OCI-LY7 (cell line): ENCODE data around the gene CBFA2T2. TPM values are rescaled to one million over a fixed set of nuclear protein-coding genes. Genes with fewer than 3 reads are reported as not detected.

Experiments used
- BruUV-seq: library from RNA; stranded (reverse); fragments of 400-500 nt; replicated peaks from 2 replicates; lab custom pipeline; 2021; lab: Mats Ljungman, UMichigan
- CTCF ChIA-PET: fragments of 300-600 bp; sonication (Branson Sonifier 250); formaldehyde crosslinking; loops from one replicate; lab custom pipeline; 2022; ENCODE audit warnings: antibody characterized with exemption; ENCODE audit not compliant: unreplicated experiment; lab: Charles Lee
- POLR2A ChIA-PET: fragments of 300-600 bp; sonication (Branson Sonifier 250); formaldehyde crosslinking; loops from one replicate; lab custom pipeline; 2022; ENCODE audit warnings: antibody characterized with exemption; lab: Charles Lee
- DNase-seq: peaks from one replicate; pipeline ENCODE4 v3.0.0-alpha.2; 2015; ENCODE audit warnings: low spot score
- H2AFZ ChIP-seq: fragments of 200-600 bp; sonication (generic), shearing (Covaris generic); 2 replicates; pipeline ENCODE4 v1.6.1; 2014; ENCODE audit warnings: mild to moderate bottlenecking, antibody characterized with exemption, low read length, moderate library complexity
- H3K27ac ChIP-seq: fragments of 200-600 bp; sonication (generic); 2 replicates; pipeline ENCODE4 v1.5.1; 2014; ENCODE audit warnings: mixed run types, low read depth, mild to moderate bottlenecking, moderate library complexity, low read length, inconsistent platforms; ENCODE audit not compliant: poor library complexity, severe bottlenecking
- H3K36me3 ChIP-seq: fragments of 200-600 bp; sonication (generic); 2 replicates; pipeline ENCODE4 v1.6.1; 2014; ENCODE audit warnings: mild to moderate bottlenecking, antibody characterized with exemption, low read length, moderate library complexity, mixed read lengths; ENCODE audit not compliant: insufficient read depth
- H3K4me1 ChIP-seq: fragments of 200-600 bp; sonication (generic); 2 replicates; pipeline ENCODE4 v1.5.1; 2014; ENCODE audit warnings: mild to moderate bottlenecking, low read length; ENCODE audit not compliant: insufficient read depth, poor library complexity, severe bottlenecking
- H3K4me2 ChIP-seq: fragments of 200-600 bp; sonication (generic); 2 replicates; pipeline ENCODE4 v1.6.1; 2014; ENCODE audit warnings: mild to moderate bottlenecking, low read length
- H3K4me3 ChIP-seq: fragments of 200-600 bp; sonication (generic); 2 replicates; pipeline ENCODE4 v1.5.1; 2014; ENCODE audit warnings: mild to moderate bottlenecking, low read depth, low read length; ENCODE audit not compliant: poor library complexity, severe bottlenecking
- H3K79me2 ChIP-seq: fragments of 200-600 bp; sonication (generic); 2 replicates; pipeline ENCODE4 v1.6.1; 2016; ENCODE audit warnings: low read depth, mild to moderate bottlenecking, low read length, moderate library complexity, mixed read lengths; ENCODE audit not compliant: insufficient read depth
- H3K9me2 ChIP-seq: fragments of 200-600 bp; sonication (generic); 2 replicates; pipeline ENCODE4 v1.6.1; 2016; ENCODE audit warnings: mild to moderate bottlenecking, low read length, mixed read lengths; ENCODE audit not compliant: insufficient read depth
- H3K9me3 ChIP-seq: fragments of 200-600 bp; sonication (generic); 2 replicates; pipeline ENCODE4 v1.6.1; 2014; ENCODE audit warnings: mild to moderate bottlenecking, mixed run types, low read length, mixed read lengths
- H4K20me1 ChIP-seq: fragments of 200-600 bp; sonication (generic); 2 replicates; pipeline ENCODE4 v1.6.1; 2014; ENCODE audit warnings: mild to moderate bottlenecking, antibody characterized with exemption, low read length, moderate library complexity, mixed read lengths; ENCODE audit not compliant: insufficient read depth
- CTCF ChIP-seq: fragments of 200-600 bp; sonication (generic); conservative IDR thresholded peaks from 2 replicates; pipeline ENCODE4 v1.5.1; 2014; ENCODE audit warnings: mild to moderate bottlenecking, antibody characterized with exemption, low read length, moderate library complexity, mixed read lengths
- EZH2phosphoT487 ChIP-seq: fragments of 200-600 bp; sonication (generic); IDR thresholded peaks from 2 replicates; pipeline ENCODE4 v1.6.1; 2018; ENCODE audit warnings: low read depth, borderline replicate concordance, mild to moderate bottlenecking, mixed run types, antibody characterized with exemption, low read length, moderate library complexity, mixed read lengths
- intact Hi-C: fragments of 100-400 bp; cut with micrococcal nuclease; formaldehyde crosslinking; loops from one replicate; pipeline ENCODE4 v1.10.0; 2022; ENCODE audit not compliant: unreplicated experiment
- total RNA-seq, 2 experiments: library from RNA; depleted of rRNA in 1 of 2; stranded (reverse); fragments of >200 nt in 1 of 2; shearing (Covaris generic) in 1 of 2; gene quantifications; 2 replicates each; pipeline ENCODE4 v1.2.3, GENCODE V29; 2014 to 2022

CBFA2T2 gene
- total RNA-seq, 2 experiments from 2014 or later = 20.7 to 32.9 TPM

- H3K9me3 ChIP-seq = no peaks in the 10 kb centered on the region
- intact Hi-C loops = no loop called here
- ChIA-PET POLR2A (interaction anchor here (0.6 kb wide), 1 partner anchor 35 kb away, joined by 3 read pairs; no protein-coding TSS in a partner anchor), CTCF (no interaction called here)
- no peak overlapping the region for H3K4me2 ChIP-seq
- H3K4me1 ChIP-seq = no peaks in the 10 kb centered on the region
- no peak overlapping the region for H2AFZ ChIP-seq
- no peak for TF ChIP-seq CTCF
- no peak for TF ChIP-seq EZH2phosphoT487
- H3K9me2 ChIP-seq = no peaks in the 10 kb centered on the region
- BruUV-seq = no TSS peak
- H3K27ac ChIP-seq = no peak overlapping the region
- peaks cover 98% of the 10 kb centered on the region for H3K36me3 ChIP-seq
- H3K79me2 ChIP-seq = no peaks in the 10 kb centered on the region
- no peaks in the 10 kb centered on the region for H4K20me1 ChIP-seq
- H3K4me3 ChIP-seq = no peak overlapping the region
- no peak for DNase-seq
Measured at GRCh38 chr20:33627577-33628216, 137.8 kb downstream of the CBFA2T2 start.

DNA sequence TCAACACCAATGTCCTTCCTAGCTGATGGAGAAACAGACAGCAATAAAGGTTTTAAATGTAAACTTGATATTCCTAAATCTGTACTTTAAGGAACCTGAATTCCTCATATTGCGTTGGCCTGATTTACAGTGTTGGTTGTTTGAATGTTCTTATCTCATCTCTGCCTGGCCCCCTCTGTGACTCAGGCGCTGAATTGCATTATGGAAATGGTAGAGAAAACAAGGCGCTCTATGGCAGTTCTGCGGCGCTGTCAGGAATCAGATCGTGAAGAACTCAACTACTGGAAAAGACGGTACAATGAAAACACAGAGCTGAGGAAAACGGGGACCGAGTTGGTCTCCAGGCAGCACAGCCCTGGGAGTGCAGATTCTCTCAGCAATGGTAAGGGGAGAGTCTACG is 139.6 kb downstream of the CBFA2T2 start:
- Histone ChIP-seq H3K4me3 (no peak overlapping the region), H3K36me3 (peaks cover 99% of the 10 kb centered on the region), H3K27ac (no peak overlapping the region), H3K9me3 (no peaks in the 10 kb centered on the region), H3K79me2 (no peaks in the 10 kb centered on the region), H3K4me2 (no peak overlapping the region), H4K20me1 (no peaks in the 10 kb centered on the region), H2AFZ (no peak overlapping the region), H3K4me1 (no peaks in the 10 kb centered on the region), H3K9me2 (no peaks in the 10 kb centered on the region)
- no peak for TF ChIP-seq CTCF
- TF ChIP-seq EZH2phosphoT487 = no peak
- ChIA-PET CTCF (no interaction called here), POLR2A (no interaction called here)
- no peak for DNase-seq
- intact Hi-C loops = no loop called here
- no TSS peak for BruUV-seq

GRCh38 chr20:33629979-33630378 is 140.1 kb downstream of the CBFA2T2 start:
- H3K4me2 ChIP-seq = no peak overlapping the region
- DNase-seq = no peak
- no peak overlapping the region for H2AFZ ChIP-seq
- H3K9me3 ChIP-seq = no peaks in the 10 kb centered on the region
- no peak overlapping the region for H3K27ac ChIP-seq
- H3K4me3 ChIP-seq = no peak overlapping the region
- CTCF ChIA-PET = no interaction called here
- no peak for TF ChIP-seq CTCF
- no peak for TF ChIP-seq EZH2phosphoT487
- peaks cover 99% of the 10 kb centered on the region for H3K36me3 ChIP-seq
- H4K20me1 ChIP-seq = no peaks in the 10 kb centered on the region
- POLR2A ChIA-PET = no interaction called here
- no TSS peak for BruUV-seq
- H3K4me1 ChIP-seq = no peaks in the 10 kb centered on the region
- H3K79me2 ChIP-seq = no peaks in the 10 kb centered on the region
- intact Hi-C loops = no loop called here
- H3K9me2 ChIP-seq = no peaks in the 10 kb centered on the region
